ENCODE results near the gene RRAGD. TPM values are rescaled to one million over a fixed set of nuclear protein-coding genes. Genes with fewer than 3 reads are reported as not detected.

Gene RRAGD
- total RNA-seq, 2 experiments from 2014 or later: 9.0 to 10.2 TPM

- intact Hi-C loops (cut with DNase I, micrococcal nuclease): loop anchor here (1.0 to 10.0 kb wide), 6 partner anchors 176 to 1049 kb away; partner anchors contain the start of genes MDN1 (in 1 of the 2) and RNGTT (in 1 of the 2)
- Mint-ChIP-seq H3K36me3 (ENCODE audit: low read depth) (no peaks in the 10 kb centered on the region), H3K27me3 (no peaks in the 10 kb centered on the region), H3K4me1 (ENCODE audit: low read depth) (peaks cover 35% of the 10 kb centered on the region), H3K4me3 (peak within 1 kb of the TSS; percentile 98), H3K9me3 (no peaks in the 10 kb centered on the region), H3K27ac (peak within 1 kb of the TSS; percentile 73)
- CTCF ChIA-PET: interaction anchor here (1.3 to 1.4 kb wide), 3 partner anchors 175 to 180 kb away, joined by 5 to 7 read pairs (median 6); no protein-coding TSS in a partner anchor
- Histone ChIP-seq H3K36me3 (ENCODE audit: insufficient read depth, low read length) (no peaks in the 10 kb centered on the region), H3K9me3 (ENCODE audit: control insufficient read depth in 1 of 2, insufficient read depth in 1 of 2, low read length in 2 of 2) (no peaks in the 10 kb centered on the region), H3K27me3 (ENCODE audit: control insufficient read depth in 1 of 2, insufficient read depth in 2 of 2, low read length in 2 of 2) (no peaks in the 10 kb centered on the region), H3K4me3 (ENCODE audit: low read length) (peak within 1 kb of the TSS; percentile 73), H3K4me1 (ENCODE audit: insufficient read depth, low read length) (peaks cover 15% of the 10 kb centered on the region), H3K27ac (ENCODE audit: low read depth in 1 of 2, low read length in 2 of 2) (peak within 1 kb of the TSS in 1 of 2 donors; percentile 37)
- ATAC-seq (ENCODE audit: poor library complexity): peak; percentile 94
- POLR2A ChIA-PET: interaction anchor here (1.0 to 1.7 kb wide), 3 partner anchors 177 to 353 kb away, joined by 4 to 6 read pairs (median 4); partner anchors contain the start of genes LYRM2 and PNRC1
- DNase-seq: peak; percentile 57 to 90 (median 78)
- peak; percentile 69 for TF ChIP-seq CTCF (IDR thresholded peaks at IDR 0.05)
These were observed 20.8 kb upstream of the RRAGD start, which contains the start of gene ANKRD6 for GRCh38 chr6:89432875-89433251. Gene ANKRD6 (plus strand): TSS chr6:89433152. CDS start chr6:89566977, 133,825 bp downstream.

- H3K27me3 ChIP-seq (ENCODE audit: control insufficient read depth in 1 of 2, insufficient read depth in 2 of 2, low read length in 2 of 2): no peaks in the 10 kb centered on the region
- ATAC-seq (ENCODE audit: poor library complexity) (no peak), DNase-seq (no peak)
- peaks cover 10% of the 10 kb centered on the region for H3K27me3 Mint-ChIP-seq
- no peaks in the 10 kb centered on the region for H3K9me3 ChIP-seq (ENCODE audit: control insufficient read depth in 1 of 2, insufficient read depth in 1 of 2, low read length in 2 of 2)
- no peak overlapping the region for H3K4me3 ChIP-seq (ENCODE audit: low read length)
- H3K36me3 Mint-ChIP-seq (ENCODE audit: low read depth): no peaks in the 10 kb centered on the region
- POLR2A ChIA-PET: no interaction called here
- intact Hi-C loops (cut with DNase I, micrococcal nuclease): loop anchor here (5.0 to 10.0 kb wide), 4 partner anchors 254 to 1052 kb away; partner anchors contain the start of genes MDN1 (in 1 of the 2) and RNGTT (in 1 of the 2)
- H3K36me3 ChIP-seq (ENCODE audit: insufficient read depth, low read length): no peaks in the 10 kb centered on the region
- TF ChIP-seq CTCF (IDR thresholded peaks at IDR 0.05): no peak
- H3K4me1 ChIP-seq (ENCODE audit: insufficient read depth, low read length): peaks cover 15% of the 10 kb centered on the region
- peaks cover 30% of the 10 kb centered on the region for H3K4me1 Mint-ChIP-seq (ENCODE audit: low read depth)
- H3K9me3 Mint-ChIP-seq: no peaks in the 10 kb centered on the region
- no peak overlapping the region for H3K27ac ChIP-seq (ENCODE audit: low read depth in 1 of 2, low read length in 2 of 2)
- H3K4me3 Mint-ChIP-seq: peak overlapping the region; percentile 38
- CTCF ChIA-PET: interaction anchor here (1.7 kb wide), 1 partner anchor 58 kb away, joined by 5 read pairs; no protein-coding TSS in a partner anchor
- no peak overlapping the region for H3K27ac Mint-ChIP-seq
These were observed 18.3 kb upstream of the RRAGD start for GRCh38 chr6:89430201-89430962.

- ChIA-PET CTCF (interaction anchor here (0.9 to 1.1 kb wide), 2 partner anchors 10 to 45 kb away, joined by 3 read pairs; no protein-coding TSS in a partner anchor), POLR2A (no interaction called here)
- no peak overlapping the region for H3K4me3 Mint-ChIP-seq
- no peak for DNase-seq
- peaks cover 14% of the 10 kb centered on the region for H3K4me1 Mint-ChIP-seq (ENCODE audit: low read depth)
- no peak for TF ChIP-seq CTCF (IDR thresholded peaks at IDR 0.05)
- no peak overlapping the region for H3K27ac ChIP-seq (ENCODE audit: low read depth in 1 of 2, low read length in 2 of 2)
- H3K36me3 ChIP-seq (ENCODE audit: insufficient read depth, low read length): no peaks in the 10 kb centered on the region
- no peaks in the 10 kb centered on the region for H3K9me3 ChIP-seq (ENCODE audit: control insufficient read depth in 1 of 2, insufficient read depth in 1 of 2, low read length in 2 of 2)
- peaks cover 10% of the 10 kb centered on the region for H3K4me1 ChIP-seq (ENCODE audit: insufficient read depth, low read length)
- H3K27me3 Mint-ChIP-seq: peaks cover 27% of the 10 kb centered on the region
- H3K4me3 ChIP-seq (ENCODE audit: low read length): no peak overlapping the region
- ATAC-seq (ENCODE audit: poor library complexity): no peak
- H3K9me3 Mint-ChIP-seq: no peaks in the 10 kb centered on the region
- no peak overlapping the region for H3K27ac Mint-ChIP-seq
- H3K27me3 ChIP-seq (ENCODE audit: control insufficient read depth in 1 of 2, insufficient read depth in 2 of 2, low read length in 2 of 2): peaks cover 0 to 4% of the 10 kb centered on the region in 2 experiments
- peaks cover 5% of the 10 kb centered on the region for H3K36me3 Mint-ChIP-seq (ENCODE audit: low read depth)
- intact Hi-C loops (cut with DNase I, micrococcal nuclease): no loop called here
These were observed 4.7 kb upstream of the RRAGD start for GRCh38 chr6:89416796-89417195.
